A549 (cell line): ENCODE results near the gene ADAMTS13.

ENCODE experiments used
- CTCF ChIP-seq: fragments of >200 bp; sonication (Bioruptor Twin); formaldehyde crosslinking; IDR thresholded peaks from 3 replicates; pipeline ENCODE4 v1.5.1; 2016
- ELK1 ChIP-seq: fragments of 150-350 bp; IDR thresholded peaks from 2 replicates; pipeline ENCODE4 v1.6.1; 2014; ENCODE audit warnings: low read depth, mild to moderate bottlenecking, low read length
- FOSB ChIP-seq: fragments of 250-450 bp; sonication (Bioruptor Pico); IDR thresholded peaks from 2 replicates; pipeline ENCODE4 v1.5.0; 2020; ENCODE audit warnings: mild to moderate bottlenecking, moderate library complexity
- HMGXB4 ChIP-seq: fragments of 250-450 bp; sonication (Bioruptor Pico); IDR thresholded peaks from 2 replicates; pipeline ENCODE4 v1.5.0; 2021; ENCODE audit warnings: mild to moderate bottlenecking, moderate library complexity, borderline replicate concordance
- JUN ChIP-seq, 2 experiments: fragments of >200 bp; sonication (Bioruptor Twin); formaldehyde crosslinking; IDR thresholded peaks; 2 replicates in 1 of 2; 3 replicates in 1 of 2; pipeline ENCODE4 v1.6.1; 2016 to 2017
- MAX ChIP-seq: IDR thresholded peaks from 2 replicates; pipeline ENCODE4 v1.6.1; 2012
- MAZ ChIP-seq: fragments of 150-350 bp; IDR thresholded peaks from 2 replicates; pipeline ENCODE4 v1.6.1; 2014; ENCODE audit warnings: antibody characterized with exemption, low read depth, low read length, borderline replicate concordance
- POLR2A ChIP-seq: IDR thresholded peaks from 2 replicates; pipeline ENCODE4 v1.6.1; 2012; ENCODE audit warnings: mild to moderate bottlenecking, low read length
- RCOR1 ChIP-seq: fragments of 150-350 bp; IDR thresholded peaks from 2 replicates; pipeline ENCODE4 v1.6.1; 2014; ENCODE audit warnings: antibody characterized with exemption, low read length, low read depth
- USF2 ChIP-seq: fragments of 450-650 bp; IDR thresholded peaks from 2 replicates; pipeline ENCODE4 v1.6.1; 2014; ENCODE audit warnings: antibody characterized with exemption

- TF ChIP-seq CTCF (no peak), HMGXB4 (no peak), JUN (IDR thresholded peaks at IDR 0.05) (no peak), MAZ (no peak), POLR2A (no peak), ELK1 (no peak), FOSB (CRISPR knock-in tag) (no peak), MAX (no peak), USF2 (no peak), RCOR1 (no peak)
These were observed 71.3 kb downstream of the ADAMTS13 start for GRCh38 chr9:133493428-133493827.
